Neural progenitor cell (in vitro differentiated cells): ENCODE results near the gene PAK4.

Experiments used
- CTCF ChIP-seq: fragments of 200-600 bp; sonication (generic); IDR thresholded peaks from 2 replicates; pipeline ENCODE4 v1.5.1; 2017; ENCODE audit warnings: antibody characterized with exemption, mild to moderate bottlenecking
- EZH2 ChIP-seq: fragments of 200-600 bp; sonication (generic); IDR thresholded peaks from 2 replicates; pipeline ENCODE4 v1.6.1; 2017; ENCODE audit warnings: antibody characterized with exemption, mild to moderate bottlenecking, moderate library complexity
- EZH2phosphoT487 ChIP-seq: fragments of 200-600 bp; sonication (generic); IDR thresholded peaks from 2 replicates; pipeline ENCODE4 v1.6.1; 2017; ENCODE audit warnings: antibody characterized with exemption

- TF ChIP-seq CTCF (no peak), EZH2 (no peak), EZH2phosphoT487 (no peak)
These were observed 3.0 kb downstream of the PAK4 start for GRCh38 chr19:39128516-39129079.
